Measurements from ENCODE around the gene R3HDM2.
A peak's percentile ranks its signal among the peaks of the same experiment; 100 is the strongest.
"Not testable (repeated sequence)": the region's sequence is repeated elsewhere in the genome, so short reads cannot be mapped to it uniquely, and the experiment has no call there.

The R3HDM2 gene

GRCh38 chr12:57340104-57340503 lies 90.7 kb downstream of the R3HDM2 start:
- H3K4me3 ChIP-seq: peak overlapping the region in 5 of 10 experiments; percentile 16 to 41 (median 28); a peak in 7 of 20 replicates
- TF ChIP-seq Cebpa-rat (IDR thresholded peaks at IDR 0.05): no peak
- peaks cover 4 to 15% (median 11%) of the 10 kb centered on the region in 11 experiments; a peak in 15 of 22 replicates for H3K9me3 ChIP-seq (replicated peaks in 1 of 11)
- H3K9ac ChIP-seq: peak overlapping the region in 8 of 11 experiments; percentile 21 to 59 (median 42); a peak in 12 of 22 replicates
- H3K27me3 ChIP-seq: no peaks in the 10 kb centered on the region
- H3K27ac ChIP-seq: peak overlapping the region in 9 of 11 experiments; percentile 22 to 73 (median 49); a peak in 16 of 22 replicates
- peak overlapping the region; percentile 58 to 82 (median 72) for H3K4me2 ChIP-seq
- peaks cover 4 to 41% (median 20%) of the 10 kb centered on the region in 11 experiments; a peak in 20 of 22 replicates for H3K36me3 ChIP-seq
- peaks cover 20 to 36% (median 31%) of the 10 kb centered on the region in 10 experiments for H3K4me1 ChIP-seq
- peaks cover 0 to 8% (median 0%) of the 10 kb centered on the region in 11 experiments; a peak in 2 of 22 replicates for H4K20me1 ChIP-seq

DNA sequence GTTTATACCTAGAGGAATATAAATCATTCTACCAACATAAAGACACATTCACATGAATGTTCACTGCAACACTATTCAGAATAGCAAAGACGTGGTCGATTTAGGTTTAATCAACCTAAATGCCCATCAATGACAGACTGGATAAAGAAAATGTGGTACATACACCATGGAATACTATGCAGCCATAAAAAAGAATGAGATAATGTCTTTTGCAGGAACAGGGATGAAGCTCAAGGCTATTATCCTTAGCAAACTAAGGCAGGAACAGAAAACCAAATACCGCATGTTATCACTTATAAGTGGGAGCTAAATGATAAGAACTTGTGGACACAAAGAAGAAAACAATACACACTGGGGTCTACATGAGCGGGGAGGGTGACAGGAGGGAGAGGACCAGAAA lies 94.5 kb downstream of the R3HDM2 start:
- not testable (repeated sequence) for H3K9ac ChIP-seq, H3K27ac ChIP-seq, H4K20me1 ChIP-seq, H3K4me3 ChIP-seq, H3K4me2 ChIP-seq, H3K27me3 ChIP-seq
- peaks cover 7 to 45% (median 28%) of the 10 kb centered on the region in 11 experiments; a peak in 21 of 22 replicates for H3K36me3 ChIP-seq
- H3K9me3 ChIP-seq (replicated peaks in 1 of 11): peaks cover 4 to 15% (median 11%) of the 10 kb centered on the region in 11 experiments; a peak in 15 of 22 replicates
- peaks cover 22 to 40% (median 36%) of the 10 kb centered on the region in 10 experiments for H3K4me1 ChIP-seq

DNA sequence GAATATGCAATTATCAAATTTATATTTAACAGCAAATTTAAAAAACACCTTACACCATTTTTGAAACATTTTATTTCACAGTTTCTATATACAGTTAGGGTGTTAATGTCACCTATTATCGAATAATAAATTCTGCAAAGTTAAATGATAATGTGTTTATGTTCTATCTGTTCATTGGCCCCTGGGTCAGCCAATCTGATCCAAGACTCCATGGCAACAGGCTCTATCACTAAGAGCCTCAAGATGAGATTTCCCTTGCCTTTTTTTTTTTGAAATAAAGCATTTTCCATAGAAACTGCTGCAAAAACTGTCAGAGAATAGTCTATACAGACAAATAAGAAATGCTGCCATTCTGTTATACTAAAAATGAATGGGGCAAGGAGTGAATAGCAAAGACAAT lies 96.6 kb downstream of the R3HDM2 start:
- Histone ChIP-seq H3K4me3 (no peak overlapping the region), H3K27ac (no peak overlapping the region), H3K9me3 (replicated peaks in 1 of 11) (peaks cover 4 to 15% (median 11%) of the 10 kb centered on the region in 11 experiments; a peak in 15 of 22 replicates), H3K36me3 (peaks cover 22 to 64% (median 31%) of the 10 kb centered on the region in 11 experiments; a peak in 21 of 22 replicates), H4K20me1 (peaks cover 0 to 6% (median 0%) of the 10 kb centered on the region in 11 experiments; a peak in 2 of 22 replicates), H3K4me1 (peaks cover 1 to 19% (median 15%) of the 10 kb centered on the region in 10 experiments), H3K9ac (no peak overlapping the region), H3K4me2 (no peak overlapping the region; a peak in 1 of 22 replicates), H3K27me3 (no peaks in the 10 kb centered on the region)
- no peak for TF ChIP-seq Cebpa-rat (IDR thresholded peaks at IDR 0.05)

DNA sequence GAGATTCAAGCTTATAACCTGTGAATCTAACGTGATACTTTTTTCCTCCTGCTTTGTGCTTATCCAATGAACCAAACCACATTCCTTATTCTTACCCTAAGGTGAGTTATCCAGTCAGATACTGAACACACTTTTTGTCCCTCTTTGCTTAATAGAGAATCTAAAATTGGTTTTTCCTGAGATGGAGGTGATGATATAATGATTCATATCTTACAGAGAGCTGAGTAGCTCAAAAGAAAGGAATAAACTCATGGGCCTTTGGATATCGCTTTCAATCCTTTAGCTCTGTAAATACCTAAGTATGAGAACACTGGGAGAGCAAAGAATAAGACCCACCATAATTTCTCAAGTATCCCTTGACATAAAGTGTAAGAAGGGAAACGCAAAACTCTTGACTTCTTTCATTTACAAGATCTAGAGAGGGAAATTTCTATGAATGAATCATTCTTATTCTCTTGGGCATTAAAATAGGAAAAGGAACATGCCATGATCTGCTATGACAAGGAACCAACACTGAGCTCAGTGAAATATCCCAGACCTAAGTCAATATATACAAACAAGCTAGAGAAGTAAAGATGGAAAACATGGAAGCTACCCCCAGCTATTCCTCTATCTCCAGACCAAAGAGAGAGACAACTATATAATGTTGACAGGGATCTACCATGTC lies 98.1 kb downstream of the R3HDM2 start:
- Histone ChIP-seq H3K4me3 (no peak overlapping the region), H3K4me2 (peak overlapping the region in 7 of 11 experiments; percentile 1 to 48 (median 29); a peak in 10 of 22 replicates), H3K4me1 (peaks cover 0 to 16% (median 11%) of the 10 kb centered on the region in 10 experiments; a peak in 14 of 20 replicates), H3K9me3 (replicated peaks in 1 of 11) (peaks cover 4 to 15% (median 11%) of the 10 kb centered on the region in 11 experiments; a peak in 15 of 22 replicates), H3K36me3 (peaks cover 25 to 65% (median 36%) of the 10 kb centered on the region in 11 experiments), H3K9ac (no peak overlapping the region), H3K27me3 (no peaks in the 10 kb centered on the region), H3K27ac (no peak overlapping the region), H4K20me1 (peaks cover 0 to 6% (median 0%) of the 10 kb centered on the region in 11 experiments; a peak in 2 of 22 replicates)
- no peak for TF ChIP-seq Cebpa-rat (IDR thresholded peaks at IDR 0.05)

DNA sequence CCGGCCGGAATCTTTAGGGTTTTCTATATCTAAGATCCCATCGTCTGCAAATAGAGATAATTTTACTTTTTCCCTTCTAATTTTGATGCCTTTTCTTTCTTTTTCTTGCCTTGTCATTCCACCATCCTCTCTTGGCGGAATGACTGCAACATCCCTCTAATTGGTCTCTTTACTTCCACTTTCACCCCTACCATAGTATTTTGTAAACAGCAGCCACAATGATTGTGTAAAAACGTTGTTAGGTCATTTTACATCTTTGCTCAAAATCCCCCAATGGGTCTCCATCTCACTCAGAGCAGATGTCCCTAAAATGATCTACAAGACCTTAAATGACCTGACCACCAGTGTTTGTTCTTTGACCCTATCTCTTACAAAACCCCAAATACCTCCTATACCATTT lies 99.9 kb downstream of the R3HDM2 start:
- H3K9ac ChIP-seq: no peak overlapping the region
- peaks cover 0 to 6% (median 0%) of the 10 kb centered on the region in 11 experiments; a peak in 2 of 22 replicates for H4K20me1 ChIP-seq
- peaks cover 0 to 10% (median under 1%) of the 10 kb centered on the region in 11 experiments; a peak in 6 of 22 replicates for H3K9me3 ChIP-seq (replicated peaks in 1 of 11)
- no peaks in the 10 kb centered on the region for H3K27me3 ChIP-seq
- no peak overlapping the region for H3K4me3 ChIP-seq
- no peak for TF ChIP-seq Cebpa-rat (IDR thresholded peaks at IDR 0.05)
- H3K4me1 ChIP-seq: peaks cover 0 to 16% (median 11%) of the 10 kb centered on the region in 10 experiments; a peak in 14 of 20 replicates
- no peak overlapping the region for H3K4me2 ChIP-seq
- peaks cover 27 to 62% (median 41%) of the 10 kb centered on the region in 11 experiments for H3K36me3 ChIP-seq
- no peak overlapping the region for H3K27ac ChIP-seq

- peaks cover under 1 to 28% (median 22%) of the 10 kb centered on the region in 10 experiments; a peak in 15 of 20 replicates for H3K4me1 ChIP-seq
Measured at GRCh38 chr12:57329219-57329618, 101.6 kb downstream of the R3HDM2 start.

DNA sequence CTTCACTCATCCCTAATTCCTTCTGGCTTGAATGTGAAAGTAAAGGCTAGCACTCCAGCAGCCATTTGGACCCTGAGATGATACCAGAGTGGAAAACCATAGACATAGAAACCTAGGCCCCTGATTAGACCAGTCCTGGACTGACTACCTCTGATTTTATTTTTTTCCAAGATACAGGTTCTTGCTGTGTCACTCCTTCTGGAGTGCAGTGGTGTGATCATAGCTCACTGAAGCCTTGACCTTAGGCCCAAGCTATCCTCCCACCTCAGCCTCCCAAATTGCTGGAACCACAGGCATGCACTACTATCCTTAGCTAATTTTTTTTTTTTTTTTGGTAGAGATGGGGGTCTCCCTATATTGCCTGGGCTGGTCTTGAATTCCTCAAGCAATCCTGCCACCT lies 105.4 kb downstream of the R3HDM2 start:
- Histone ChIP-seq H3K4me2 (peak overlapping the region in 7 of 11 experiments; percentile 23 to 42 (median 27); a peak in 9 of 22 replicates), H3K4me3 (no peak overlapping the region), H4K20me1 (no peaks in the 10 kb centered on the region; a peak in 1 of 22 replicates), H3K27ac (no peak overlapping the region), H3K36me3 (peaks cover 20 to 52% (median 32%) of the 10 kb centered on the region in 11 experiments; a peak in 21 of 22 replicates), H3K27me3 (no peaks in the 10 kb centered on the region), H3K4me1 (peaks cover under 1 to 24% (median 11%) of the 10 kb centered on the region in 10 experiments; a peak in 18 of 20 replicates), H3K9ac (no peak overlapping the region), H3K9me3 (replicated peaks in 1 of 11) (peaks cover 0 to 10% (median 0%) of the 10 kb centered on the region in 11 experiments; a peak in 2 of 22 replicates)
- TF ChIP-seq Cebpa-rat (IDR thresholded peaks at IDR 0.05): no peak

More at GRCh38 chr12:57329219-57329618, 101.6 kb downstream of the R3HDM2 start:
- H3K9me3 ChIP-seq (replicated peaks in 1 of 11): peaks cover 0 to 10% (median 0%) of the 10 kb centered on the region in 11 experiments; a peak in 2 of 22 replicates
- H3K4me2 ChIP-seq: no peak overlapping the region
- H3K36me3 ChIP-seq: peaks cover 29 to 63% (median 43%) of the 10 kb centered on the region in 11 experiments
- H3K4me3 ChIP-seq: no peak overlapping the region
- H3K27me3 ChIP-seq: no peaks in the 10 kb centered on the region
- H3K27ac ChIP-seq: no peak overlapping the region
- H3K9ac ChIP-seq: no peak overlapping the region
- peaks cover 0 to 6% (median 0%) of the 10 kb centered on the region in 11 experiments; a peak in 2 of 22 replicates for H4K20me1 ChIP-seq
- no peak for TF ChIP-seq Cebpa-rat (IDR thresholded peaks at IDR 0.05)

DNA sequence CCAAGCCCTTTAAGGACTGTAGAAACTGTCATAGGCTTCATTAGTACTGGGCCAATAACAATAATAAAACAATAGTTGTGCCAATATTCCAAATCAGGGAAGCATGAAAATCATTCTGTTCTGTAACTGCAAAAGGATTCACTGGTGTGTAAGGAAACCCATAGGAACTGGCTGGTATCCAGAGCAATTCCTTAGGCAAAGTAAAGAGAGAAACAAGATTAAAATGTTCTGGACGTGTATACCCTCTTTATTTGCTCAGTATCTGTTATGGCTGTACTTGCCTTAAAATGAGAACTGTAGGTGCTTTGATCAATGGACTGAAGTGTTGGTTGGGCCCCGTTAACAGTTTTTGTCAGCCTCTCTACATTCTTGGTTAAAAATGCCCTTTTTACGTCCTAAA lies 107.4 kb downstream of the R3HDM2 start:
- no peaks in the 10 kb centered on the region for H3K27me3 ChIP-seq
- no peak overlapping the region for H3K27ac ChIP-seq

More for the DNA sequence above, 107.4 kb downstream of the R3HDM2 start:
- Histone ChIP-seq H4K20me1 (peaks cover 0 to 5% (median 0%) of the 10 kb centered on the region in 11 experiments; a peak in 1 of 22 replicates), H3K4me2 (peak overlapping the region in 4 of 11 experiments; percentile 1 to 28 (median 10); a peak in 4 of 22 replicates), H3K4me1 (peaks cover 10 to 24% (median 15%) of the 10 kb centered on the region in 10 experiments), H3K9ac (no peak overlapping the region), H3K9me3 (replicated peaks in 1 of 11) (peaks cover 0 to 10% (median 0%) of the 10 kb centered on the region in 11 experiments; a peak in 2 of 22 replicates), H3K36me3 (peaks cover 16 to 38% (median 20%) of the 10 kb centered on the region in 11 experiments; a peak in 21 of 22 replicates), H3K4me3 (no peak overlapping the region)
- TF ChIP-seq Cebpa-rat (IDR thresholded peaks at IDR 0.05): no peak
